Measurements from ENCODE around the gene PRKCB.

GRCh38 chr16:23862556-23862955 lies 26.8 kb downstream of the PRKCB start:
- no peak for TF ChIP-seq POLR2A (IDR thresholded peaks at IDR 0.05; ENCODE audit: low read length)
- TF ChIP-seq MYC (IDR thresholded peaks at IDR 0.05; ENCODE audit: borderline replicate concordance, low read length), result no peak
- TF ChIP-seq CTCF (IDR thresholded peaks at IDR 0.05), result no peak
- no peak for TF ChIP-seq POLR2AphosphoS2 (conservative IDR thresholded peaks at IDR 0.05; ENCODE audit: low read length)
- no peak for TF ChIP-seq BHLHE40 (IDR thresholded peaks at IDR 0.05; ENCODE audit: low read depth, low read length)
- no peak for TF ChIP-seq ELK1 (IDR thresholded peaks at IDR 0.05; ENCODE audit: low read depth, low read length)
- TF ChIP-seq EP300 (IDR thresholded peaks at IDR 0.05), result no peak
- no peak for TF ChIP-seq HOXA7 (CRISPR knock-in tag; IDR thresholded peaks at IDR 0.05)
- TF ChIP-seq REST (IDR thresholded peaks at IDR 0.05), result no peak
- TF ChIP-seq JUN (IDR thresholded peaks at IDR 0.05), result no peak

Data from A549 (cell line).